Caki2 (cell line): ENCODE results near the gene LYAR. TPM values are rescaled to one million over a fixed set of nuclear protein-coding genes. Genes with fewer than 3 reads are reported as not detected.

ENCODE experiments used
- DNase-seq: peaks from one replicate; pipeline ENCODE4 v3.0.0-alpha.2; 2015; ENCODE audit warnings: low read depth
- in situ Hi-C: cut with HindIII; loops from 2 replicates; pipeline ENCODE4 v1.10.0; 2016; ENCODE audit warnings: low sequenced_read_pairs, low pct_unique_long_range_greater_than_20kb, mixed read lengths
- total RNA-seq: library from RNA; depleted of rRNA; stranded (reverse); fragments of >200 nt; shearing (Covaris generic); gene quantifications from 2 replicates; pipeline ENCODE4 v1.2.3, GENCODE V29; 2014; ENCODE audit warnings: low replicate concordance; rRNA removed

LYAR gene
- total RNA-seq, 1 experiment from 2014 or later, result 30.7 TPM

- in situ Hi-C loops, result no loop called here
- no peak for DNase-seq
These were observed 61.6 kb downstream of the LYAR start for GRCh38 chr4:4228356-4228668.

- no peak for DNase-seq
- in situ Hi-C loops, result no loop called here
These were observed 62.2 kb downstream of the LYAR start for GRCh38 chr4:4227510-4228355.

GRCh38 chr4:4226606-4227438 lies 63.1 kb downstream of the LYAR start, which contains the start of gene OTOP1:
Gene OTOP1 (minus strand): TSS chr4:4226929. CDS start chr4:4226864, 65 bp downstream.
- in situ Hi-C loops, result no loop called here
- no peak for DNase-seq

GRCh38 chr4:4225915-4226605 lies 63.9 kb downstream of the LYAR start:
- no peak for DNase-seq
- in situ Hi-C loops, result no loop called here

Other genes starting within 250 kb of the LYAR start
- gene OTOP1, start 63.2 kb downstream of the LYAR start, total RNA-seq, result not detected in 2 replicates
- gene TMEM128, start 41.9 kb downstream of the LYAR start, total RNA-seq, result 43.5 and 50.6 TPM in 2 replicates
- 2.8 and 5.5 TPM in 2 replicates for gene ZBTB49, start 97 bp upstream of the LYAR start, total RNA-seq
- gene NSG1, start 96.9 kb upstream of the LYAR start, total RNA-seq, result 3.0 and 3.8 TPM in 2 replicates